ENCODE measurements around the gene DOLK. TPM values are rescaled to one million over a fixed set of nuclear protein-coding genes. Genes with fewer than 3 reads are reported as not detected.

The DOLK gene
- polyA plus RNA-seq, 2 donors: 5.3 to 11.6 TPM

GRCh38 chr9:128919402-128920089, 27.9 kb downstream of the DOLK start:
- WGBS, 2 donors: 65 to 76% methylated on average over 14 of the region's 14 CpGs
- no peaks in the 10 kb centered on the region for H3K27me3 ChIP-seq (ENCODE audit: control insufficient read depth in 1 of 2, insufficient read depth in 2 of 2, low read length in 2 of 2)
- peak overlapping the region; percentile 6 to 13 for H3K27ac ChIP-seq (ENCODE audit: low read depth in 2 of 2, low read length in 1 of 2)
- no peak overlapping the region for H3K4me3 ChIP-seq (ENCODE audit: low read depth in 1 of 2, low read length in 2 of 2)
- H3K36me3 ChIP-seq (ENCODE audit: control insufficient read depth in 2 of 2, insufficient read depth in 2 of 2, low read length in 1 of 2): peaks cover 8 to 34% of the 10 kb centered on the region in 2 donors
- peaks cover 18 to 34% of the 10 kb centered on the region in 2 donors for H3K4me1 ChIP-seq (ENCODE audit: control insufficient read depth in 2 of 2, insufficient read depth in 2 of 2, low read length in 1 of 2)
- H3K9me3 ChIP-seq (ENCODE audit: control insufficient read depth in 2 of 2, insufficient read depth in 1 of 2, low read depth in 1 of 2, low read length in 1 of 2): no peaks in the 10 kb centered on the region

- Histone ChIP-seq H3K27ac (ENCODE audit: low read depth in 2 of 2, low read length in 1 of 2) (peak overlapping the region; percentile 6 to 21), H3K4me3 (ENCODE audit: low read depth in 1 of 2, low read length in 2 of 2) (no peak overlapping the region), H3K4me1 (ENCODE audit: control insufficient read depth in 2 of 2, insufficient read depth in 2 of 2, low read length in 1 of 2) (peaks cover 18 to 40% of the 10 kb centered on the region in 2 donors), H3K36me3 (ENCODE audit: control insufficient read depth in 2 of 2, insufficient read depth in 2 of 2, low read length in 1 of 2) (peaks cover 8 to 38% of the 10 kb centered on the region in 2 donors), H3K27me3 (ENCODE audit: control insufficient read depth in 1 of 2, insufficient read depth in 2 of 2, low read length in 2 of 2) (no peaks in the 10 kb centered on the region), H3K9me3 (ENCODE audit: control insufficient read depth in 2 of 2, insufficient read depth in 1 of 2, low read depth in 1 of 2, low read length in 1 of 2) (no peaks in the 10 kb centered on the region)
- WGBS, 2 donors: 54% methylated on average over 2 of the region's 2 CpGs
Observed at GRCh38 chr9:128918921-128919320, 28.5 kb downstream of the DOLK start.

- Histone ChIP-seq H3K27ac (ENCODE audit: low read depth in 2 of 2, low read length in 1 of 2) (peak overlapping the region; percentile 85 to 92), H3K9me3 (ENCODE audit: control insufficient read depth in 2 of 2, insufficient read depth in 1 of 2, low read depth in 1 of 2, low read length in 1 of 2) (no peaks in the 10 kb centered on the region), H3K36me3 (ENCODE audit: control insufficient read depth in 2 of 2, insufficient read depth in 2 of 2, low read length in 1 of 2) (peaks cover 8 to 40% of the 10 kb centered on the region in 2 donors), H3K27me3 (ENCODE audit: control insufficient read depth in 1 of 2, insufficient read depth in 2 of 2, low read length in 2 of 2) (no peaks in the 10 kb centered on the region), H3K4me3 (ENCODE audit: low read depth in 1 of 2, low read length in 2 of 2) (no peak overlapping the region), H3K4me1 (ENCODE audit: control insufficient read depth in 2 of 2, insufficient read depth in 2 of 2, low read length in 1 of 2) (peaks cover 26 to 54% of the 10 kb centered on the region in 2 donors)
- WGBS, 2 donors: 48 to 53% methylated on average over 26 of the region's 26 CpGs
Observed at GRCh38 chr9:128917151-128917849, 30.1 kb downstream of the DOLK start.

- WGBS, 2 donors: 77% methylated on average over 11 of the region's 11 CpGs
- peak overlapping the region; percentile 85 to 92 for H3K27ac ChIP-seq (ENCODE audit: low read depth in 2 of 2, low read length in 1 of 2)
- no peak overlapping the region for H3K4me3 ChIP-seq (ENCODE audit: low read depth in 1 of 2, low read length in 2 of 2)
- H3K36me3 ChIP-seq (ENCODE audit: control insufficient read depth in 2 of 2, insufficient read depth in 2 of 2, low read length in 1 of 2): peaks cover 8 to 40% of the 10 kb centered on the region in 2 donors
- no peaks in the 10 kb centered on the region for H3K27me3 ChIP-seq (ENCODE audit: control insufficient read depth in 1 of 2, insufficient read depth in 2 of 2, low read length in 2 of 2)
- H3K4me1 ChIP-seq (ENCODE audit: control insufficient read depth in 2 of 2, insufficient read depth in 2 of 2, low read length in 1 of 2): peaks cover 30 to 57% of the 10 kb centered on the region in 2 donors
- no peaks in the 10 kb centered on the region for H3K9me3 ChIP-seq (ENCODE audit: control insufficient read depth in 2 of 2, insufficient read depth in 1 of 2, low read depth in 1 of 2, low read length in 1 of 2)
Observed at GRCh38 chr9:128916745-128917144, 30.7 kb downstream of the DOLK start.

GRCh38 chr9:128916204-128916603, 31.2 kb downstream of the DOLK start:
- Histone ChIP-seq H3K9me3 (ENCODE audit: control insufficient read depth in 2 of 2, insufficient read depth in 1 of 2, low read depth in 1 of 2, low read length in 1 of 2) (no peaks in the 10 kb centered on the region), H3K27me3 (ENCODE audit: control insufficient read depth in 1 of 2, insufficient read depth in 2 of 2, low read length in 2 of 2) (no peaks in the 10 kb centered on the region), H3K4me3 (ENCODE audit: low read depth in 1 of 2, low read length in 2 of 2) (no peak overlapping the region), H3K27ac (ENCODE audit: low read depth in 2 of 2, low read length in 1 of 2) (peak overlapping the region; percentile 85 to 87), H3K36me3 (ENCODE audit: control insufficient read depth in 2 of 2, insufficient read depth in 2 of 2, low read length in 1 of 2) (peaks cover 8 to 40% of the 10 kb centered on the region in 2 donors), H3K4me1 (ENCODE audit: control insufficient read depth in 2 of 2, insufficient read depth in 2 of 2, low read length in 1 of 2) (peaks cover 30 to 58% of the 10 kb centered on the region in 2 donors)
- WGBS, 2 donors: 49 to 52% methylated on average over 17 to 18 of the region's 18 CpGs

- Histone ChIP-seq H3K4me3 (ENCODE audit: low read depth in 1 of 2, low read length in 2 of 2) (no peak overlapping the region), H3K27me3 (ENCODE audit: control insufficient read depth in 1 of 2, insufficient read depth in 2 of 2, low read length in 2 of 2) (no peaks in the 10 kb centered on the region), H3K4me1 (ENCODE audit: control insufficient read depth in 2 of 2, insufficient read depth in 2 of 2, low read length in 1 of 2) (peaks cover 24 to 63% of the 10 kb centered on the region in 2 donors), H3K27ac (ENCODE audit: low read depth in 2 of 2, low read length in 1 of 2) (peak overlapping the region; percentile 2 to 96), H3K9me3 (ENCODE audit: control insufficient read depth in 2 of 2, insufficient read depth in 1 of 2, low read depth in 1 of 2, low read length in 1 of 2) (no peaks in the 10 kb centered on the region), H3K36me3 (ENCODE audit: control insufficient read depth in 2 of 2, insufficient read depth in 2 of 2, low read length in 1 of 2) (peaks cover 16 to 56% of the 10 kb centered on the region in 2 donors)
- 72 to 79% methylated on average over 23 of the region's 23 CpGs for WGBS, 2 donors
Observed at GRCh38 chr9:128913995-128914772, 33.2 kb downstream of the DOLK start.

GRCh38 chr9:128913048-128913900, 34.1 kb downstream of the DOLK start:
- Histone ChIP-seq H3K9me3 (ENCODE audit: control insufficient read depth in 2 of 2, insufficient read depth in 1 of 2, low read depth in 1 of 2, low read length in 1 of 2) (no peaks in the 10 kb centered on the region), H3K4me3 (ENCODE audit: low read depth in 1 of 2, low read length in 2 of 2) (peak overlapping the region in 1 of 2 donors; percentile 13), H3K4me1 (ENCODE audit: control insufficient read depth in 2 of 2, insufficient read depth in 2 of 2, low read length in 1 of 2) (peaks cover 24 to 62% of the 10 kb centered on the region in 2 donors), H3K36me3 (ENCODE audit: control insufficient read depth in 2 of 2, insufficient read depth in 2 of 2, low read length in 1 of 2) (peaks cover 19 to 60% of the 10 kb centered on the region in 2 donors), H3K27ac (ENCODE audit: low read depth in 2 of 2, low read length in 1 of 2) (peak overlapping the region; percentile 93 to 96), H3K27me3 (ENCODE audit: control insufficient read depth in 1 of 2, insufficient read depth in 2 of 2, low read length in 2 of 2) (no peaks in the 10 kb centered on the region)
- WGBS, 2 donors: 48 to 55% methylated on average over 15 of the region's 15 CpGs

GRCh38 chr9:128912270-128912853, 35.0 kb downstream of the DOLK start:
- Histone ChIP-seq H3K27me3 (ENCODE audit: control insufficient read depth in 1 of 2, insufficient read depth in 2 of 2, low read length in 2 of 2) (no peaks in the 10 kb centered on the region), H3K36me3 (ENCODE audit: control insufficient read depth in 2 of 2, insufficient read depth in 2 of 2, low read length in 1 of 2) (peaks cover 28 to 60% of the 10 kb centered on the region in 2 donors), H3K27ac (ENCODE audit: low read depth in 2 of 2, low read length in 1 of 2) (peak overlapping the region; percentile 93 to 96), H3K4me1 (ENCODE audit: control insufficient read depth in 2 of 2, insufficient read depth in 2 of 2, low read length in 1 of 2) (peaks cover 24 to 59% of the 10 kb centered on the region in 2 donors), H3K4me3 (ENCODE audit: low read depth in 1 of 2, low read length in 2 of 2) (no peak overlapping the region), H3K9me3 (ENCODE audit: control insufficient read depth in 2 of 2, insufficient read depth in 1 of 2, low read depth in 1 of 2, low read length in 1 of 2) (no peaks in the 10 kb centered on the region)
- 41 to 52% methylated on average over 15 of the region's 15 CpGs for WGBS, 2 donors

Measured in esophagus (tissue), 2 donors.